Measurements from ENCODE around the gene NID1. TPM values are rescaled to one million over a fixed set of nuclear protein-coding genes. Genes with fewer than 3 reads are reported as not detected.
"Not testable (repeated sequence)": the region's sequence is repeated elsewhere in the genome, so short reads cannot be mapped to it uniquely, and the experiment has no call there.

The NID1 gene
- total RNA-seq, 5 donors from 2014 or later (not counting 1 experiment from before 2014, with no cell fraction given) = 0.05 to 0.50 (median 0.34) TPM; not detected in 1

DNA sequence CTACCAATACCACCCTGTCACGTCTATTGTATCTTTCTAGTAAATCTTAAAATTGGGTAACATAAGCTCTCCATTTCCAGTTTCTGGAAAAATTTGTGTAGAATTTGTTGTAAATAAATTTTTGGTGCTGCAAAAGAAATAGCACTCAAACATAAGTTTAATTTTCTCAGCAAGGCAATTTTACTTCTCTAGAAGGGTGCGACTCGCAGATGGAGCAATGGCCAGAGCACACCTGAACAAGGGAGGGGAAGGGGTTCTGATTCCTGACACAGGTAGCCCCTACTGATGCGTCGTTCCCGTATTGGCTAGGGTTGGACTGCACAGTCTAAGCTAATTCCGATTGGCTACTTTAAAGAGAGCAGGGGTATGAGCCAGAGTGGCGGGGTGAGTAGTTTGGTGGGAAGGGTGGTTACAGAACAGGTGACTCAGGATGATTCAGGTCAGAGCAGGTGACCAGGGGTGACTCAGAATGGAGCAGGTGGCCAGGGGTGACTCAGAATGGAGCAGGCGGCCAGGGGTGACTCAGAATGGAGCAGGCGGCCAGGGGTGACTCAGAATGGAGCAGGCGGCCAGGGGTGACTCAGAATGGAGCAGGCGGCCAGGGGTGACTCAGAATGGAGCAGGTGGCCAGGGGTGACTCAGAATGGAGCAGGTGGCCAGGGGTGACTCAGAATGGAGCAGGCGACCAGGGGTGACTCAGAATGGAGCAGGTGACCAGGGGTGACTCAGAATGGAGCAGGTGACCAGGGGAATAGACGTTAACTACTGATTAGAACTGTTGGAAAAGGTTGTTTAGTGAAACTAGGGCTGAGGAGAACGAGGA lies 32.0 kb upstream of the NID1 start:
- H3K9me3 Mint-ChIP-seq; POLR2A ChIA-PET; CTCF ChIA-PET; H3K4me3 ChIP-seq (ENCODE audit: control insufficient read depth in 1 of 2, extremely low read depth in 1 of 2, low read length in 1 of 2); H3K4me1 ChIP-seq (ENCODE audit: control insufficient read depth in 1 of 2, extremely low read depth in 1 of 2, insufficient read depth in 2 of 2, low read length in 2 of 2); H3K36me3 ChIP-seq (ENCODE audit: control insufficient read depth in 2 of 2, extremely low read depth in 1 of 2, insufficient read depth in 1 of 2, low read length in 1 of 2); H3K4me3 Mint-ChIP-seq; H3K36me3 Mint-ChIP-seq; H3K9me3 ChIP-seq; H3K4me1 Mint-ChIP-seq: not testable (repeated sequence)
- peak; percentile 15 to 90 (median 64) for DNase-seq
- ATAC-seq (replicated peaks in 1 of 4) = peak in 2 of 4 experiments; percentile 27 to 31
- Histone ChIP-seq H3K27me3 (replicated peaks in 1 of 2; ENCODE audit: control insufficient read depth in 2 of 2, extremely low read depth in 1 of 2, insufficient read depth in 2 of 2, low read length in 1 of 2) (peaks cover 0 to 19% of the 10 kb centered on the region in 2 experiments), H3K27ac (ENCODE audit: low read length) (peak overlapping the region; percentile 2)
- Mint-ChIP-seq H3K27ac (peak overlapping the region; percentile 67 to 78), H3K27me3 (peaks cover 11 to 19% of the 10 kb centered on the region in 2 donors)
- WGBS (ENCODE audit: insufficient coverage) = 65% methylated on average over 11 of the region's 15 CpGs

DNA sequence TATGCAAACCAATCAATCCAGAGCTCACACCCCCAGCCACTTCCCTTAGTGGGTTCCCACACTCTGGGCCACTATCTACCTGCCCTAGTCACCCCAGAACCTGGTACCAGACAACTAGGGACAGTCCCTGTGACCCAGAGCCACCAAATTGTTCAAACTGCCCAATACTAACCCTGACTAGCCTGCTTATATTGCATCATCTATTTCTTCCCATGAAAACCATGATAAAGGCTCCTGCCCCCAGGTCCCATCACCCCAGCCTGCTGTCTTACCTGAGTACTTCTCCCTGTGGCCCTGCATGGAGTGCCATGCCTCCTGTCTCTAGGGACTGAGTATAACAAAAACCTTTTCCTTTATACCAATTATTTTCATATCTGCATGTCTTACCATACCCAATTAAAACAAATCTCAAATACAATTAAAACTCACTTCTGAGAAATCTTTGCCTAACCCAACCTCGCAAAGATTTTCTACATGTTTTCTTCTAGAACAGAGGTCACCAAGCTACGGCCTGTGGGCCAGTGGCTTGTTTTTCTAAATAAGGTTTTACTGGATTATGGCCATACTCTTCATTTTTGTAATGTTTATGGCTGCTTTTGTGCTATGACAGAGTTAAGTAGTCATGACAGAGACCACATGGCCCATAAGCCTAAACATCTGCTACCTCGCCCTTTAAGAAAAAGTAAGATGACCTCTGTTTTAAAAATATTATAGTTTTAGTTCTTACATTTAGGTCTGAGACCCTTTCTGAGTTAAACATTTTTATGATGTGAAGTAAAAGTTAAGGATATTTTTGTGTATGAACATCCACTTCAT lies 31.0 kb upstream of the NID1 start:
- no peak for DNase-seq
- H3K27me3 ChIP-seq (replicated peaks in 1 of 2; ENCODE audit: control insufficient read depth in 2 of 2, extremely low read depth in 1 of 2, insufficient read depth in 2 of 2, low read length in 1 of 2) = peaks cover 0 to 22% of the 10 kb centered on the region in 2 experiments

DNA sequence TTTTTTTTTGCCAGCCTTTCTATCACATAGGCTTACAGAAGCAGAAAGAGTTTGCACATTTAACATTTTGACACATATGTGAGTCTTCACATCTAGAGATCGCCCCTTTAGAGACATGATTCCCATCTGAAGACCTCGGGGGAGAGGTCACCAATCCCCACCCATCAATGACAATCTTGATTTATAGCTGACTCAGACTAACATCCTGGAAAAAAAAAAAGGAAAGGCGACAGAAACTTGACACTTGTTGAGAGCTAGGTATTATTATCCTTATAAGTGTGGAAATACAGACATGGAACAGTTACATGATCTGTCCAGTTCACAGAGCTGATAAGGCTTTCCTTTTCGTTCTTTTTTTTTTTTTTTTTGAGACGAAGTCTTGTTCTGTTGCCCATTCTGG lies 28.0 kb upstream of the NID1 start:
- Mint-ChIP-seq H3K27ac (no peak overlapping the region), H3K4me3 (no peak overlapping the region), H3K36me3 (no peaks in the 10 kb centered on the region), H3K4me1 (peaks cover 0 to 2% (median 0%) of the 10 kb centered on the region in 3 donors), H3K9me3 (no peaks in the 10 kb centered on the region), H3K27me3 (peaks cover 13 to 24% of the 10 kb centered on the region in 2 donors)
- DNase-seq = no peak
- no peaks in the 10 kb centered on the region for H3K9me3 ChIP-seq
- WGBS (ENCODE audit: insufficient coverage) = 44% methylated on average over 1 of the region's 5 CpGs
- peaks cover 0 to 32% of the 10 kb centered on the region in 2 experiments for H3K27me3 ChIP-seq (replicated peaks in 1 of 2; ENCODE audit: control insufficient read depth in 2 of 2, extremely low read depth in 1 of 2, insufficient read depth in 2 of 2, low read length in 1 of 2)
- no peaks in the 10 kb centered on the region for H3K4me1 ChIP-seq (ENCODE audit: control insufficient read depth in 1 of 2, extremely low read depth in 1 of 2, insufficient read depth in 2 of 2, low read length in 2 of 2)
- H3K27ac ChIP-seq (ENCODE audit: low read length) = no peak overlapping the region
- H3K4me3 ChIP-seq (ENCODE audit: control insufficient read depth in 1 of 2, extremely low read depth in 1 of 2, low read length in 1 of 2) = no peak overlapping the region
- H3K36me3 ChIP-seq (ENCODE audit: control insufficient read depth in 2 of 2, extremely low read depth in 1 of 2, insufficient read depth in 1 of 2, low read length in 1 of 2) = no peaks in the 10 kb centered on the region
- ChIA-PET POLR2A (interaction anchor here in 1 of 2 donors (0.6 to 0.7 kb wide), 2 partner anchors 773 to 1646 kb away, joined by 3 to 6 read pairs; no protein-coding TSS in a partner anchor), CTCF (no interaction called here)
- ATAC-seq (replicated peaks in 1 of 4) = no peak

More for the DNA sequence above, 31.0 kb upstream of the NID1 start:
- no peak for ATAC-seq (replicated peaks in 1 of 4)
- peaks cover 11 to 19% of the 10 kb centered on the region in 2 donors for H3K27me3 Mint-ChIP-seq
- no peak overlapping the region for H3K4me3 ChIP-seq (ENCODE audit: control insufficient read depth in 1 of 2, extremely low read depth in 1 of 2, low read length in 1 of 2)
- H3K36me3 ChIP-seq (ENCODE audit: control insufficient read depth in 2 of 2, extremely low read depth in 1 of 2, insufficient read depth in 1 of 2, low read length in 1 of 2) = no peaks in the 10 kb centered on the region
- ChIA-PET CTCF (no interaction called here), POLR2A (no interaction called here)
- H3K4me1 Mint-ChIP-seq = peaks cover 0 to 2% (median 0%) of the 10 kb centered on the region in 3 donors
- no peaks in the 10 kb centered on the region for H3K4me1 ChIP-seq (ENCODE audit: control insufficient read depth in 1 of 2, extremely low read depth in 1 of 2, insufficient read depth in 2 of 2, low read length in 2 of 2)
- no peak overlapping the region for H3K4me3 Mint-ChIP-seq
- H3K36me3 Mint-ChIP-seq = no peaks in the 10 kb centered on the region
- no peaks in the 10 kb centered on the region for H3K9me3 Mint-ChIP-seq
- no peak overlapping the region for H3K27ac ChIP-seq (ENCODE audit: low read length)
- no CpG with 5 or more reads among the region's 3 CpGs for WGBS (ENCODE audit: insufficient coverage)
- H3K27ac Mint-ChIP-seq = no peak overlapping the region
- no peaks in the 10 kb centered on the region for H3K9me3 ChIP-seq

DNA sequence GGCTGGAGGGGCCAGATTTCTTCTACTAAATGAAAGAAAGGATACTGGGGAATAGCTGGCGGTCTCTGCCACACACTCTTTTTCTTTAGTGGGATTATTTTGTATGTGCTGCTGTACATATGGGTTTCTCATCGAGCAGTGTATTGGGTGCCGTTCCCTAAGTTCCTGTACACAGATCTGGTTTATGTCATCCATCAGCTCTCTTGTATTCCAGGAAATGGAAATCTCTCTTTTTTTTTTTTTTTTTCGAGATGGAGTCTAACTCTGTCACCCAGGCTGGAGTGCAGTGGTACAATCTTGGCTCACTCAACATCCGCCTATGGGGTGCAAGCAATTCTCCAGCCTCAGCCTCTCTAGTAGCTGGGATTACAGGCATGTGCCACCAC lies 27.0 kb upstream of the NID1 start:
- peaks cover 0 to 30% of the 10 kb centered on the region in 2 experiments for H3K27me3 ChIP-seq (replicated peaks in 1 of 2; ENCODE audit: control insufficient read depth in 2 of 2, extremely low read depth in 1 of 2, insufficient read depth in 2 of 2, low read length in 1 of 2)
- no peak overlapping the region for H3K4me3 ChIP-seq (ENCODE audit: control insufficient read depth in 1 of 2, extremely low read depth in 1 of 2, low read length in 1 of 2)
- DNase-seq (no peak), ATAC-seq (replicated peaks in 1 of 4) (no peak)
- no peaks in the 10 kb centered on the region for H3K4me1 ChIP-seq (ENCODE audit: control insufficient read depth in 1 of 2, extremely low read depth in 1 of 2, insufficient read depth in 2 of 2, low read length in 2 of 2)
- H3K27ac ChIP-seq (ENCODE audit: low read length) = no peak overlapping the region
- no peak overlapping the region for H3K4me3 Mint-ChIP-seq
- no peaks in the 10 kb centered on the region for H3K36me3 Mint-ChIP-seq
- H3K27ac Mint-ChIP-seq = no peak overlapping the region
- H3K27me3 Mint-ChIP-seq = peaks cover 14 to 24% of the 10 kb centered on the region in 2 donors
- no CpG with 5 or more reads among the region's 5 CpGs for WGBS (ENCODE audit: insufficient coverage)
- CTCF ChIA-PET = interaction anchor here in 1 of 2 donors (0.6 kb wide), 1 partner anchor 20 kb away, joined by 4 read pairs; no protein-coding TSS in a partner anchor
- H3K9me3 ChIP-seq = no peaks in the 10 kb centered on the region
- POLR2A ChIA-PET = no interaction called here
- no peaks in the 10 kb centered on the region for H3K4me1 Mint-ChIP-seq
- H3K9me3 Mint-ChIP-seq = no peaks in the 10 kb centered on the region
- H3K36me3 ChIP-seq (ENCODE audit: control insufficient read depth in 2 of 2, extremely low read depth in 1 of 2, insufficient read depth in 1 of 2, low read length in 1 of 2) = no peaks in the 10 kb centered on the region

DNA sequence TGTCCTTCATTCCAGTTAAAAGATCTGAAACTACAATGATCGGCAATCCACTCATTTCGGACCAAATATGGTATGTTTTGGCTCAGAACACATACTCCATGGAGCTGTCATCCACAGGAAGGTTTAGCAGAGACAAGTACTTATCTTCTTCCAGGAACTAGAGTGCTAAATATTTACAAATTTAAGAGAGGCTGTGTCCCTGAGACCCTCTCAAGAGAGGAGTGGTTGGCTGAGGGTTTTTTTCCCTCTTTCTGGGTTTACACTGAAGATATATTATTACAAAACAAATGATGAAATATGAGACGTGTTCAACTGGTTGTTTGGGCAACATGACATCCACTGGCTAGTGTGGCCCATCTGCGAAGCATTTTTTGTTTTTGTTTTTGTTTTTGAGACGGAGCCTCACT lies 25.9 kb upstream of the NID1 start:
- no peaks in the 10 kb centered on the region for H3K36me3 ChIP-seq (ENCODE audit: control insufficient read depth in 2 of 2, extremely low read depth in 1 of 2, insufficient read depth in 1 of 2, low read length in 1 of 2)
- no peaks in the 10 kb centered on the region for H3K9me3 ChIP-seq
- no peak overlapping the region for H3K27ac ChIP-seq (ENCODE audit: low read length)
- DNase-seq (no peak), ATAC-seq (replicated peaks in 1 of 4) (no peak)
- Mint-ChIP-seq H3K27me3 (peaks cover 12 to 22% of the 10 kb centered on the region in 2 donors), H3K27ac (no peak overlapping the region), H3K4me1 (no peaks in the 10 kb centered on the region), H3K4me3 (no peak overlapping the region), H3K36me3 (no peaks in the 10 kb centered on the region), H3K9me3 (no peaks in the 10 kb centered on the region)
- CTCF ChIA-PET = no interaction called here
- no CpG with 5 or more reads among the region's 5 CpGs for WGBS (ENCODE audit: insufficient coverage)
- no peak overlapping the region for H3K4me3 ChIP-seq (ENCODE audit: control insufficient read depth in 1 of 2, extremely low read depth in 1 of 2, low read length in 1 of 2)
- peaks cover 0 to 29% of the 10 kb centered on the region in 2 experiments for H3K27me3 ChIP-seq (replicated peaks in 1 of 2; ENCODE audit: control insufficient read depth in 2 of 2, extremely low read depth in 1 of 2, insufficient read depth in 2 of 2, low read length in 1 of 2)
- POLR2A ChIA-PET = no interaction called here
- no peaks in the 10 kb centered on the region for H3K4me1 ChIP-seq (ENCODE audit: control insufficient read depth in 1 of 2, extremely low read depth in 1 of 2, insufficient read depth in 2 of 2, low read length in 2 of 2)

DNA sequence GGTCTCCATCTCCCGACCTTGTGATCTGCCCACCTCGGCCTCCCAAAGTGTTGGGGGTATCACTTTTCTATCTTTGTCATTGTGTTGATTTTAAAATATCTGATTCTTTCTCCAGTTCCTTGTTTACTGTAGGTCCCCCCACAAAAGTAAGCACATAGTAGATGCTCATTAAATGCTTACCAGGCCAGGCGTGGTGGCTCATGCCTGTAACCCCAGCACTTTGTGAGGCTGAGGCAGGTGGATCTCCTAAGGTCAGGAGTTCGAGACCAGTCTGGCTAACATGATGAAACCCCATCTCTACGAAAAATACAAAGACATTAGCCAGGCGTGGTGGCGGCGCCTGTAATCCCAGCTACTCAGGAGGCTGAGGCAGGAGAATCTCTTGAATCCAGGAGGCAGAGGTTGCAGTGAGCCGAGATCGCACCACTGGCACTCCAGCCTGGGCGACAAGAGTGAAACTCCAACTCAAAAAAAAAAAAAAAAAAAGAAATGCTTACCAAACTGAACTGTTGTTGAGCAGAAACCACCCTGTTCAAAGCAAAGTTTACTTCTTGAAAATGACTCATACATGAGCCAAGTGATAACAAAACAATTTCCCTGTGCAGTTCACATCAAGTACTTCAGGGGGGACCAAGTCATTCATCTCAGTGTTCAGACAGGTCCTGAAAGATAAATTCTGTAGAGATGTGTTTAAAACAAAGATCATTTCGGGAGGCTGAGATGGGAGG lies 24.3 kb upstream of the NID1 start:
- Histone ChIP-seq H3K36me3 (ENCODE audit: control insufficient read depth in 2 of 2, extremely low read depth in 1 of 2, insufficient read depth in 1 of 2, low read length in 1 of 2) (no peaks in the 10 kb centered on the region), H3K9me3 (no peaks in the 10 kb centered on the region), H3K4me1 (ENCODE audit: control insufficient read depth in 1 of 2, extremely low read depth in 1 of 2, insufficient read depth in 2 of 2, low read length in 2 of 2) (no peaks in the 10 kb centered on the region), H3K27me3 (replicated peaks in 1 of 2; ENCODE audit: control insufficient read depth in 2 of 2, extremely low read depth in 1 of 2, insufficient read depth in 2 of 2, low read length in 1 of 2) (peaks cover 0 to 16% of the 10 kb centered on the region in 2 experiments), H3K27ac (ENCODE audit: low read length) (no peak overlapping the region), H3K4me3 (ENCODE audit: control insufficient read depth in 1 of 2, extremely low read depth in 1 of 2, low read length in 1 of 2) (no peak overlapping the region)
- H3K9me3 Mint-ChIP-seq = no peaks in the 10 kb centered on the region
- H3K4me1 Mint-ChIP-seq = no peaks in the 10 kb centered on the region
- CTCF ChIA-PET = no interaction called here
- DNase-seq = no peak
- no peak for ATAC-seq (replicated peaks in 1 of 4)
- 89% methylated on average over 4 of the region's 12 CpGs for WGBS (ENCODE audit: insufficient coverage)
- POLR2A ChIA-PET = no interaction called here
- no peak overlapping the region for H3K4me3 Mint-ChIP-seq
- no peak overlapping the region for H3K27ac Mint-ChIP-seq
- H3K27me3 Mint-ChIP-seq = peaks cover 3 to 6% of the 10 kb centered on the region in 2 donors
- no peaks in the 10 kb centered on the region for H3K36me3 Mint-ChIP-seq

Measured in T-cell (primary cell).